ENCODE data around the gene KCNC1.

KCNC1 gene

DNA sequence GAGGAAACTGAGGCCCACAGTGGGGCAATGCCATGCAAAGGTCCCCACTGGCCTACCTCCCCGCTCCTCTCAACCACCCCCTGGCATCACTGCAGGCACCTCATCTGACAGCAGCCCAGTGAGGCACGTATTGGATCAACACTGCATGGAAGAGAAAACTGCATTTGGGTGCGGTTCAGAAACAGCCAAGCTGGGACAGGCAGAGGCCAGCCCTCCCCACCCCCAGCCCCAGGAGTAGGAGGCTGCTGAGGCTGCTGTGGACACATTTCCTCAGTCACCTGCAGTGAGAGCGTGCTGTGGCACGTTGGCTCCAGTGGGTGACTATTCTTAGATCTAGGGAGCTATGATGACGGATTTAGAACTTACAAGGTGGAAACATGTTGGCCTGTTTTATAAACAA, 63.7 kb downstream of the KCNC1 start:
- DNase-seq = no peak

DNA sequence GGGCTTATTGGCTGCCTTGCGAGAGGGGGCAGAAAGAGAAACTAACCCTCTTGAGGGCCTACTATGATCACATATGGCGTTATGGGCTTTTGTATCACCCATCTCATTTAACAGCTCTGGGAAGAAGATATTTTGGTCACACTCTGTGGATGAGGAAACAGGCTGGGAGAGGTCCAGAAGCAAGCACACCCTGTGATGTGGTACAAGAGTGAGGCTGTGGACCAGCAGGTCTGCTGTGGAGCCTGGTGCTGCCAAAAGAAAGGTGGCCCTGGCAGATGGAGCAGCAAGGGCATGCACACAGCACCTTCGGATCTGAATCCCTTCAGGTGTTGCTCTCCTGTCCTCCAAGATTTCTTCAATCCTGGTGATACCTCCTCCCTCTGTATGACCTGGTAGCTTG, 64.1 kb downstream of the KCNC1 start:
- DNase-seq = no peak

DNA sequence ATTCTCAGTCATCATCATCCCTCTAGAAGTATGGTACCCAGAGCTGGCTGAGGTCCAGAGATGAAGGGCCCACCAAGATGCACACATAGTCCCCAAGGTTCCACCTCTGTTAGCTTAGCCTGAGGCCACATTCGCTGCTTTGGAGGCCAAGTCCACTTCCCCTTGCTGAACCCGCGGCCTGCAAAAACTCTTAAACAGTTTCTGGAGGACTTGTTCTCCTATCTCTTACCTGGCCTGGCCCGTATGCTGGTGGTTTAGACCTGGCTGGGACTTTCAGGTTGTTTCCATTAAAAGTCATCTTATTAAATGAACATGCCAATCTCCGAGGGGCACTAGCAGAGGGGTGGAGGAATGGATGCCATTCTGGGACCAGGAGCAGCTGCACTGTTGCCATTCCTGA, 64.6 kb downstream of the KCNC1 start:
- no peak for DNase-seq

DNA sequence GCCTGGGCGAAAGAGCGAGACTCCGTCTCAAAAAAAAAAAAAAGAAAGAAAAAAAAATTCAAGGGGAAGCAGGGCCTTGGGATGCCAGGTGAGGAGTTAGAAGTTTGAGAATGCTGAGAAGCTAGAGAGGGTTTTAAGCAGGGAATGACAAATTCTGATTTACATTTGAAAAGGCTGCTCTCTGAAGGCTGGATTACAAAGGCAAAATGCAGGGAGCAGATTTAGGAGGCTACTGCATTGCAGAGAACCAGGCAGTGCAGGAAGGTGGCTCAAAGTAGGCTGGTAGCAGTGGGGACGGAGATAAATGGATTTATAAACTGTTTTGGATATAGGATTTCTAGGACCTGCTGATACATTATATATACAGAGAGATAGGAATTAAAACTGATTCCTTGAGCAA, 66.6 kb downstream of the KCNC1 start:
- DNase-seq = no peak

DNA sequence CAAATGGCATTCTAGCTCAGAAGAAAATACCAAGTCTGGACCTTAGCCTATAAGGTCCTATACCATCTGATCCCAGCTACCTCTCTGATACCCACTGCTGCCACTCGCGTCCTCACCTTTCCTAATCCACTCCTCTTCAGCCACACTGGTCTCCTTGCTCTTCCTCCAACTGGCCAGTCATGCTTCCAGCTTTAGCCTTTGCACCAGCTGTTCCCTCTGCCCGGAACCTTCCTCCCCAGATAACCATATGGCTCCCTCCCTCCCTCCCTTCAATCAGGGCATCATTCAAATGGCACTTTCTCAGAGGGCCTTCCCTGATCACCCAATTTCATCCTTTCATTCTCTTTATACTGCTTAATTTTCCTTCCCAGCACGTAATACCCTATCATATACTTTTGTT, 67.9 kb downstream of the KCNC1 start:
- no peak for DNase-seq

DNA sequence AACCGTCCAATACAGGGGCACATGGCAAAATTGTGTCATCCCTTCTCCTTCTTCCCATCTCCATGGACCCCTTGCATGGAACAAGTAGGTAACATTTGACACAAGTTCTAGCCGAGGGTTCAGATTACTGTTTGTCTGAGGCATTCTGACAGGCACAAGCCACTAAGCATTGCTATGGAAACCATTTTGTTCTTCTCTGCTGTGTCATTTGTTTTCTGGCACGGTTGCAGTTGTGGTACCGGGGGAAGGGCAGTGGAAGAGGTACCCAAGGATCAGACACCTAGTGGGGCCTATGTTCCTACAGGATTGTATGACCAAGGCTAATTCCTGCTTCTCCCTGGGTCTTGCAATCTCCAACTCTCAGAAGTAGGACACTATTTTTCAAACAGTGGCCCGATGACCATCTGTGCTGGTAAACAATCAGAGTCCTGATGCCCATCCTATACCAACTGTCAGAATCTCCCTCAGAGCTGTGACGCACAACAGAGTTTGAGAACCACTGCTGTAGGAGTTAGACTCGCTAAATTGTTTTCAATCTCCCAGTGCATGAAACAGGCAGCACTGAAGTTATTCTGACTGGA, 69.3 kb downstream of the KCNC1 start:
- peak; percentile 12 for DNase-seq

DNA sequence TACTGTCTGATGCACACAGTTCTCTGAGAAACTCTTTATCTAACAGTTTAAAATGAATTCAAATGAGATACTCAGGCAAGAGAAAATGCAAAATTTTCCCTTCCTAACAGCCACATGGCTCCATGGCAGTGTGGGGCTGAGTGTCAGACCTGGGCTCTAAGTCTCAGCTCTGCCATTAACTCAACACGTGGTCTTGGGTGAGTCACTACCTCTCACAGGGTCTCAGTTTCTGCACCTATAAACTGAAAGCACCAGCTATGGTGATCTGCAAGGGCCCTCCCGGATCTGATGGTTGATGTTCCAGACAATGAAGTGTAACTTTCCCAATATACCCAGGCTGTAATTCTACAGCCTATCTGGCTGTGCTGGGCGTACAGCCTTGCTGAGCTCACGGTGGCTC, 70.5 kb downstream of the KCNC1 start:
- no peak for DNase-seq

DNA sequence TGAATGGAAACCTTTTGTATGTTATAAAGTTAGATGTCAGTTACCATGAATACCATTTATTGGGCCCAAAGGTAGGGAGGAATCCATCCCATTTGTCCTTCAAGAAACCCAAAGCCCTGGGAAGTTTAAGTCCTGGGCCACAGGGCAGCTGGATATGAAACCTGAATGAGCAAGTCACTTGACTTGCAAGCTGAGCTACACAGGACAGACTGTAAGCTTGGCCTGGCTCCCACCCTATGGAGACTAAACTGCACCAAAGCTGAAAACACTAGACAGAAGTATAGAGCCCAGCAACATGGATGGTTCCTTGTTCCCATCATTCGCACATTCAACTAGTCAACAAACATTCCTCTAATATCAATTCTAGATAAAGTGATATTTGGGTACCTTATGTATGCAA, 71.3 kb downstream of the KCNC1 start:
- no peak for DNase-seq

DNA sequence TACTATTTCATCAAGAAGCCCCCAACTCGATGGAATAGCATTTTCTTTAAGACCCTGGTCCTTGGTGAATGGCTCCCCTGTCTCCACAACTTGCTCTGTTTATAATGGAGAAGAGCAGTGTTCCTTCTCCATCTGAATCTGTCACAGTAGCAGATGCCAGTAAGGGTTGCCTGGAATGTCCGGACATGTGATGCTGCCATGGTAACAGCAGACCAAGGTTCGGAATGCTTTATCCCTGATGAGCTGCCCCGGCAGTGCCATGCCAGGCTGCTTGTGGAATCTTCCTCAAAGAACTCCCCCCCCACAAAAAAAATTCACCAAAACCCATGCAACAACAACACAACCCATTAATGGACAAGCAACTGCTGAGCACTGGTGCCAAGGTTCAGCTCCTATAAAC, 72.5 kb downstream of the KCNC1 start:
- no peak for DNase-seq

DNA sequence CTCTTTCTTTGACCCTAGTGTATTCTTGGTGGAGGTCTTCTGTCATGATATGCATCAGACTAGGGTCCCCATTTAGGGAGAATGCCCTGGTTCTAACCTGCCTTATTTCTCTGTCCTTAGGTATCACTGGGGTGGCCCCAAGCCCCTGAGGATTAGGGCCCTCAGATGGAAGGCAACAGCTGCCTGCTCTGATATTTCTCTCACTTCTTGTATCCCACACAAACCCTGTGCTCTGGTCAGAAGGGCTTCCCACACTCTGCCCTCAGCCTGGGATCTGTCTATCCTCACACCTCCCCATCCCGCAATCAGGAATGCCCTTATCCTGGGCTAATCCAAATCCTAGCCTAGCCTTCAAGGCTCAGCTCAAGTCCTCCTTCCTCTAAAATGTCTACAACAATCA, 75.5 kb downstream of the KCNC1 start:
- no peak for DNase-seq

DNA sequence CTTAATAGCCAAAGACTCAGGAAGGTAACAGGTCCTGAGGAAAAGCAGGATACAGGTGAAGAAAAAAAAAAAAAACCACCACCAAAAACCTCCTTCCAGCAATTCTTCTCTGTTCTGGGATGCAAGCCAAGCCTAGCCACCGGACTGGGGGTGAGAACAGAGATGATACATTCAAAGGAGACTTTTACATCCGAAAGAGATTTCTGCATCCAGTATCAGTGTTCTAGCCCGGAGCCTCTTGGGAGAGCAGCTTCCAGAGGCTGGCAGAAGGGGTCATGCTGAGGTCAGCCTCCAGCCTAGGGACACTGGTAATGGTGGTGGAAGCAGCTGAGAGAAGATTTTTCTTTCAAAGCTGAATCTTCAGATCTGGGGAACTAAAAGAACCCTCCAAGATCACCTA, 76.2 kb downstream of the KCNC1 start:
- no peak for DNase-seq

DNA sequence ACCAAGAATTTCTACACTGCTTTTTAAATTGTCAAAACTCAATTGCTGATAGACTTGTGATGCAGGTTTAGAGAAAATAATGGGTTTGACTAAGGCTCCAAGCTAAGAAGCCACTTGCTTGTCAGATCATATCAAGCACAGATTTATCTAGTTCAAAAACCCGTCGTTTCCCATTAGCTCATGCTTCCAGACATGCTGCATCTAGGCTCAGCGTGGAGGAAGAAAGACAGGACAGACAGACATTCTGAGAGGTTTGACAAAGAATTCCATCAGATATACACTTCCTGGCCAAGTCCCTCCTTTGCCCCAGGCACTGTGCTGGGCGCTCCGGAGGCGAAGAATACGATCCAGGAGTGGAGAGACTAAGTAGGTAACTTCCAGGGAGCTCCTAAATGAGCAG, 76.8 kb downstream of the KCNC1 start:
- no peak for DNase-seq

DNA sequence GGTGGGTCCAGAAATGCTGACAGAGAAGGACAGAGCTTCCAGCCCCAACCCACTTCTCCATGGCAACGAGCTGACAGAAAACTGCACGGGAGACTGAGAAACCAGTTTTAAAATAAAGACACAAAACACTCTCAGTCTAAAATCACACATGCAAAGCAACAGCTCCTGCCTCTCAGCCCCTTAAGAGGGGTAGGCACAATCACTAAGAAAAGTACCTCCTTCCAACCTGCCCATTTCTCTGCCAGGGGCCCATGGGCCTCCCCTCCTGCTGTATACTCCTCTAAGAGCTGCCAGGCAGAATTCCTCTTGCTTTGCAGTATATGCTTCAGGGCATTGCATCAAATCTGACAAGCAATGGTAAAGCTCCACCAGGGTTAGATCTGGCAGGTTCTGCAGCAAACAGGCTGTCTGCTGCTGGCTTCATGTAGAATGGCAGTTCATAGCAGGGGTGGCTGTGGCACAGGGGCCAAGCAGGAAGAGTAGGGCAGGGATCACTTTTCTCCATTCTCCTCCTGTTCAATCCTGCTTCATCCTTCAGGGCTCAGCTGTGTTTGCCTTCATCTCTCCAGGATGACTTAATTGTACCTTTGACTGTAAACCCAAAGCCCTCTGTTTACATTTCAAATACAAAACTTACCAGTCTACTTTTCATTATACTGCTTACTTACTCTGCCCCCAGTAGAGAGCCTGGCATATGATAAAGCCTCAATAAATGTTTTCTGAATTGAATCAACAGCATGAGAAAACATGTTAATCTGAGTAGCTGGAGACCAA, 77.7 kb downstream of the KCNC1 start:
- DNase-seq = peak; percentile 69

DNA sequence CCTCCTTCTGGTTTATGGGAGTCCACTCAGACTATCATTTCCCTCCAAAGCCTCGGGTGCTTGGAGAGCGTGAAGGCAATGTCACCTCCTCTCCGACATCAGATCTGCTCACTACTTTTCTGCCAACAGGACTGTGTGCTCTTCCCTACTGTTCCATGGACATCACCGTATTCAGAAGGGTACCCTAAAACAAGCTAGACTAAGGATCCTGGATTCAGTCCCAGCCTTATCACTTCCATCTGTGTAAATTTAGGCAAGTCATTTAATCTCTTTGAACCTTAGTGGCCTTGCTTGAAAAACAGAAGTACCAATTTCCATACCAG, 78.2 kb downstream of the KCNC1 start:
- DNase-seq = no peak

DNA sequence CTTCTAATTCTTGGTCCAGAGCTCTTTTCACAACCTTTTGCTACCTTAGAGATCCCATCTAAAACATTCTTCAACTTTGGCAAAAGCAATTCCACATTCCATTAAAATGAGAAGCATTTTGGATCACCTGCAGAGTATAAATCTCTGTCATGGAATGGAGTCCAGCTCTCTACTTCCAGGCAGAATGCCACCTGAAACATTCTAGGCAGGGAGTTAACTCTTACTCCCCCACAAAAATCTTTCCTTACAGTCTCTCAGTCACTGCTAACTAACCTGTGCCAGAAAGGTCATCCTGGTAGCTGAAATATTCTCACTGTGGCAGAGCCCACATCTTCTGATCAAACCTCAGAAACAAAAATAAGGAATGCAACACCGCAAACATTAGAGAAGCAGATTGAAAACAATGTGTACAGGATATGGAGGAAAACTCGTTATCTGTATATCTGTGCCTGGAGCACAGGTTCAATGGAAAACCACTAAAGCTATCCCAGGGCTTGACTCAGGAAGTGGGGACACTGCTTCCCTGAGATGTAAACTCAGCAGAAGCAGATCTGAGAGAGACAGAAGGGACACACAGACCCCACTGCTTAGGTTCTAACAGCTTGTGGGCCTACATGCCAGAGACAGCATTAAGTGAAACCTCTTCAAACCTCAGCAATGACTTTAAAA, 78.9 kb downstream of the KCNC1 start:
- DNase-seq = peak; percentile 0

DNA sequence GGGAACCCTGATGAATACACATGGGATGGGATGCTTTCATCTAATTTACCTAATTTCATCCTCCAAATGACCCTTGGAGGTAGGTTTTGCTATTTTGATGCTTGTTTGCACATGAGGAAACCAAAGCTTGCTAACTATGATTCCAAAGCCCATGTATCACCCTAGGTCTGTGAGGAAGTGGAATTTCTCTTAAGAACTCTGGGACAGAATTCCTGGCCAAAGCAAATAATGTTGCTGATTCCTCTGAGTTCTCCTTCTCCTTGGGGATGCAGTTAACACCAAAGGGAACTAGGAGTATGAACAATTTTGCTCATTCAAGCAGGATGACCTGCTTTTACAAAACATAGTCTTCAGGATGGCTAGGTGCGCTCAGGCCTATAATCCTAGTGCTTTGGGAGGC, 80.0 kb downstream of the KCNC1 start:
- DNase-seq = no peak

DNA sequence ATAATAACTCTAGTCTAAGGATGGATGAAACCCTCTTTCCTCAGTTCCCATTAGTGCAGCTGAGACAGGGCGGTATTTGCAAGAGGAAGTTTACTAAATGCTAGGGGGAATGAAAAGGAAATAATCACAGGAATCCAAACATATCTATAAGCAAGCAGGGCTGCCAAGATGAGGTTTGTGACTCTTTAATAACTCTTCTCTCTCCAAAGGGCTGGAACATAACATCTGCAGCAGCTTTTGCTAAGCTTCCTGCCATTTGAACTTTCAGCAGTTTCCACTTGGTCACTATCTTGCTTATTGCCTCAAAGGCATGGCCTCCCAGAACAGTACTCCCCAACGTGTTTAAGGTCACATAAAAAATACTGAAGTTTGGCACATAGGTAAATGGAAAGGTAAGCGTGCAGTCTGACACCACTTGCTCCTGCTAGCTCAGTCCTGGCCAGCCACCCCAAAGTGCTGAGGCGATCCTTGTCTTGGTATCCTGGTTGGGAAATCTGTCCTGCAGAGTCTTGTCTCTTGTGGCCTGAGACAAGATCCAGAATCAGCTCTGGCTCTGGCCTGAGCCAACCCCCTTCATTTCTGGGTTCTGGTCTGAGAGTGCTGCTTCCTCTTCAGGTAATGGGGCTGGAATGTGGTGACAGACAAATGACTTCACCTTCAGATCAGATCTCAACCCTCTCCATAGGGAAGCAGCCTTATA, 81.8 kb downstream of the KCNC1 start:
- DNase-seq = no peak

DNA sequence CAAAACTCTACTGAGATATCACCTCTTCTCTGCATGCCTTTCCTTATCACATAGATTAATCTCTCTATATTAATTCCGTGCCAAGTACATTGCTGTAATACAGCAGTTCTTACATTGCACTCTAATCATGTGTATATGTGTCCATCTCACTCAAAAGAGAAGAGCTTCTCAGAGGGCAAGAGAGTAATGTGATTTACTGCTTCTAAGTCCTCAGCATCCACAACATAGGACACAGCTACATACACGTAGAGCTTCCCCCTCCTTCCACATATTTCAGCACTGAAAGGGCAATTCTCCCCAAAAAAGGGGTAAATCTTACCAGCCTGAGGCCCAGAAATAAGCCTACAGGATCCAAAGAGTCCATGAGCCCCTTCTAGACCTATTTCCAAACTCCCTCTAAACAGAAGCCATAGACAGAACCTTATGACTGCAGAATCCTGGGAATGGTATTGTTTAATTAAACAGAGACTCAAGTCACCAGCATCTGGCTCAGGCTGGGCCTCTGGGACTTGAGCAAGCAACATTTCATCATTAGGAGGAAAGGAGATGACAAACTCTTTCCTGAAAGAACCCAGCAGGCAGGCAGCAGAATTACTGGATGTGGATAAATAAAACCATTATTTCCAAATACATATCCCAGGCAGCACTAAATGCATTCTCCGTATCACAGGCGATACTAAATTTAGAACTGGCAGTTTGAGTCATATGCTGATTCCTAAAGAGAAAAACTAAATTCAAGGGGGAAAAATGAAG, 87.2 kb downstream of the KCNC1 start:
- DNase-seq = no peak

DNA sequence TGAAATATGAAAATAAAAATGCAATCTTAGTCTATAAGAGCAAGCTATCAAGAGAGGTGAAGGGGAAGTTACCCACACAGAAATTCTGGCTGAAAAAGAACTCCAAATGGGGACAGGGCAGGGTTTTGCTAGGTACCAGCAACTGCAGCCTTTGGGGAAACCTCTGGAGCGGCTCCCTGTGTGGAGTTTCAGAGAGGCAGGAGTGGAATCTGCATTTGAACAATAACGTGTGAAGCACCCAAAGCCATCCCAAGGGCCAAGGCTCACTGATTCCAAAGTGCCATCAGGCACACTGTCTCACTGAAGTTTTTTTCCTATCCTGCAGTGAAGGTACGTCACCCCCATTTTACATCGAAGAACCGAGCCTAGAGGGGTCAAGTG, 87.8 kb downstream of the KCNC1 start:
- DNase-seq = no peak

DNA sequence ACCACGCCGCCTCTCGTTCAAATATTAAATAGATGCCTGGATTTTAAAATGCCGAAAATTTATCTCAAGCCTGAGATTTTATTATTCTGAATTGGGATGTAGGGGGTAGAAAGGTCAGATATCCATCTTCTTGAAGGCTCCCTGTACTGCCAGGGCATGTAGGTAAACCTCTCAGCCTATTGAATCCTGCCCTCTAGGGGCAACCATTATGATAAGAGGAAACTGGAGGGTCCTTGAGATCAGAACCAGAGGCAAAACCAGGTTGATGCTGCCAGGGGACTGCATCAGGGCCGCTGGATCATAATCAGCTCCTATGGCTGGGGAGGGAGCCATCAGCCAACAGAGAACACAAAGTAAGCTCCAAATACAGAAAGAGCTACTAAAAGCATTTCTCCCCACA, 92.4 kb downstream of the KCNC1 start:
- peak; percentile 4 for DNase-seq

DNA sequence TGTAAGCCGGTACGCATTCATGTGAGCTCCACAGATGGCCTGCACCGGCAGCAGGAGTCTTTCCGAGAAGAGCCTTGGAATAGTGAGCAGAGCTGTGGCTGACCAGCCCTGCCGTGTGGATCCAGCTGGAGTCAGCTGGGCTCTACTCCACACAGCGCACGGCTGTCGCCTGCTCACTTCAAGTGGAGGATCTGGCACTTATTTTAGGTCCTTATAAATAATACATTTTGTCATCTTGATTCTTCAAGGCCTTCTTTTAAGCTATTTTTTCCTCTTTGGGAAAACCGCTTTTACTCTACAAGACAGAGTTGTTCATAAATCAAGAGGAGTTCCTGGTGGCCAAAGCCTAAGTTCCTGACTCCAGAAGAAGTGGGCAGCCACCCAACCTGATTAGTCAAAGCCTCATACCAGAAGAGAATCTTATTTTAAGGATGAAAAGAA, 93.8 kb downstream of the KCNC1 start:
- DNase-seq = no peak

DNA sequence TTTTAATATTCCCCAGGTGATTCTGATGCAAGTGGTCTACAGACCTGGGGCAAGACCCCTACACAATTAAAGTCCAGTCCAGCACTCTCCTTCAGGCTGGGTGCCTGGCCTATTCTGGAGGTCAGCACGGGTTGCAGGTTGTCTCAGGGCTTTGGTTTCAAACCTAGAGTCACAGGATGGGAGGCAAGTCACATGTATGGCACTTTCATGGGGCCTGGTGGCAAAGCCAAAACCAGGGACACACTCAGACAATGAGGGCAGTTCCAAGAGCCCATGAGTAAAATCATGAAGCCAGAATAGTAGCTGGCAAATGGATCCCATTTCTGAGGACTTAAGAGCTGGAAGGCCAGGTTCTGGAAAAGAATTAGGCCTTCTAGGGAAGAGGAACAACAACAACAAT, 96.6 kb downstream of the KCNC1 start:
- no peak for DNase-seq

DNA sequence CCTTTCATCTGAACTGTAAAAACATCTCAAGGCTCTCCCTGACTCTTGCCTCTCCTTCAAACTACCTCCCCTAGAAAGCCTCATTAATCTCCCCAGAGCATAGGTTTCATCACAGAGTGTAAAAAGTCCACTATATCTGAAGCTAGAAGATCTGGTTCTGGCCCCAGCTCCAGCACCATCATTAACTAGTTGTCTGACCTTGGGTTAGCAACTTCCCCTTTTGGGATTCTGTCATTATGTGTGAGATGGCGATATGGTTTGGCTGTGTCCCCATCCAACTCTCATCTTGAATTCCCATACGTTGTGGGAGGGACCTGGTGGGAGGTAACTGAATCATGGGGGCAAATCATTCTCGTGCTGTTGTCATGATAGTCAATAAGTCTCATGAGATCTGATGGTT, 97.3 kb downstream of the KCNC1 start:
- no peak for DNase-seq

All from DMS153 (cell line).